Natural killer cell treated with Interleukin-12 subunit alpha and Interleukin-12 subunit beta and Interleukin-15 and Interleukin-18, amount 100 ng/mL, for 72 hours (primary cell): ENCODE results near the gene ADAM10. TPM values are rescaled to one million over a fixed set of nuclear protein-coding genes. Genes with fewer than 3 reads are reported as not detected.
A peak's percentile ranks its signal among the peaks of the same experiment; 100 is the strongest.
"Not testable (repeated sequence)": the region's sequence is repeated elsewhere in the genome, so short reads cannot be mapped to it uniquely, and the experiment has no call there.

Experiments used
- ATAC-seq, 2 donors: fragments of 150-1000 bp; cut with Tn5 transposase in 1 of 2; sonication (Bioruptor Pico), chemical (Tn5 transposase) in 1 of 2; 2 replicates each; pipeline ENCODE4 v1.10.0; 2021
- DNase-seq: peaks from one replicate; pipeline ENCODE4 v3.0.0; 2022; ENCODE audit warnings: low spot score
- H3K27ac Mint-ChIP-seq, 2 donors: 1 replicate in 1 of 2; 2 replicates in 1 of 2; pipeline ENCODE4 v1.8.0; 2022; ENCODE audit warnings: mixed read lengths in 2 of 2, mild to moderate bottlenecking in 1 of 2, moderate library complexity in 1 of 2
- H3K27me3 Mint-ChIP-seq, 2 donors: 1 replicate in 1 of 2; 2 replicates in 1 of 2; pipeline ENCODE4 v1.8.0; 2022; ENCODE audit warnings: mixed read lengths in 2 of 2
- H3K36me3 Mint-ChIP-seq: one replicate; pipeline ENCODE4 v1.8.0; 2022; ENCODE audit warnings: mixed read lengths
- H3K4me1 Mint-ChIP-seq, 2 donors: 1 replicate in 1 of 2; 2 replicates in 1 of 2; pipeline ENCODE4 v1.8.0; 2022; ENCODE audit warnings: low read depth in 2 of 2, mixed read lengths in 2 of 2, mild to moderate bottlenecking in 1 of 2
- H3K4me3 Mint-ChIP-seq: one replicate; pipeline ENCODE4 v1.8.0; 2022; ENCODE audit warnings: mixed read lengths
- H3K9me3 Mint-ChIP-seq: 2 replicates; pipeline ENCODE4 v1.8.0; 2022; ENCODE audit warnings: mixed read lengths
- total RNA-seq, 2 donors: library from RNA; stranded (reverse); gene quantifications; one replicate each; pipeline ENCODE4 v1.2.3, GENCODE V29; 2022

The ADAM10 gene
- total RNA-seq, 2 donors from 2014 or later: 89.9 to 122 TPM

- Mint-ChIP-seq H3K36me3 (peaks cover 26% of the 10 kb centered on the region), H3K4me3 (no peak overlapping the region), H3K27ac (peak overlapping the region; percentile 93 to 98), H3K9me3 (peaks cover 3% of the 10 kb centered on the region), H3K27me3 (no peaks in the 10 kb centered on the region), H3K4me1 (peaks cover 53 to 66% of the 10 kb centered on the region in 2 donors)
- no peak for ATAC-seq
- no peak for DNase-seq
Observed at GRCh38 chr15:58626378-58626777, 123.1 kb downstream of the ADAM10 start.

GRCh38 chr15:58622877-58623276, 126.6 kb downstream of the ADAM10 start:
- H3K27ac Mint-ChIP-seq: peak overlapping the region; percentile 27 to 74
- H3K9me3 Mint-ChIP-seq: peaks cover 6% of the 10 kb centered on the region
- DNase-seq: no peak
- no peaks in the 10 kb centered on the region for H3K27me3 Mint-ChIP-seq
- ATAC-seq: no peak
- peaks cover 39% of the 10 kb centered on the region for H3K36me3 Mint-ChIP-seq
- peaks cover 48 to 57% of the 10 kb centered on the region in 2 donors for H3K4me1 Mint-ChIP-seq
- no peak overlapping the region for H3K4me3 Mint-ChIP-seq

GRCh38 chr15:58620268-58620667, 129.2 kb downstream of the ADAM10 start:
- H3K9me3 Mint-ChIP-seq: not testable (repeated sequence)

GRCh38 chr15:58616171-58616570, 133.3 kb downstream of the ADAM10 start:
- Mint-ChIP-seq H3K9me3 (peaks cover 3% of the 10 kb centered on the region), H3K4me1 (peaks cover 43 to 63% of the 10 kb centered on the region in 2 donors), H3K27me3 (no peaks in the 10 kb centered on the region), H3K36me3 (peaks cover 49% of the 10 kb centered on the region), H3K4me3 (no peak overlapping the region), H3K27ac (no peak overlapping the region)
- DNase-seq (no peak), ATAC-seq (no peak)

More at GRCh38 chr15:58620268-58620667, 129.2 kb downstream of the ADAM10 start:
- H3K27ac Mint-ChIP-seq, ATAC-seq, DNase-seq, H3K27me3 Mint-ChIP-seq, H3K4me3 Mint-ChIP-seq: not testable (repeated sequence)
- Mint-ChIP-seq H3K4me1 (peaks cover 45 to 53% of the 10 kb centered on the region in 2 donors), H3K36me3 (peaks cover 35% of the 10 kb centered on the region)

GRCh38 chr15:58611731-58612676, 137.5 kb downstream of the ADAM10 start:
- Mint-ChIP-seq H3K27me3 (no peaks in the 10 kb centered on the region), H3K9me3 (no peaks in the 10 kb centered on the region), H3K4me1 (peaks cover 54 to 68% of the 10 kb centered on the region in 2 donors), H3K36me3 (peaks cover 53% of the 10 kb centered on the region), H3K4me3 (no peak overlapping the region), H3K27ac (peak overlapping the region in 1 of 2 donors; percentile 70)
- ATAC-seq: peak in 1 of 2 donors; percentile 53
- DNase-seq: no peak

- DNase-seq (no peak), ATAC-seq (no peak)
- Mint-ChIP-seq H3K36me3 (peaks cover 33% of the 10 kb centered on the region), H3K4me1 (peaks cover 41 to 51% of the 10 kb centered on the region in 2 donors), H3K4me3 (no peak overlapping the region), H3K9me3 (no peaks in the 10 kb centered on the region), H3K27ac (peak overlapping the region in 1 of 2 donors; percentile 84), H3K27me3 (no peaks in the 10 kb centered on the region)
Observed at GRCh38 chr15:58608711-58609110, 140.8 kb downstream of the ADAM10 start.

- peaks cover 33% of the 10 kb centered on the region for H3K36me3 Mint-ChIP-seq
- no peak for DNase-seq
- no peaks in the 10 kb centered on the region for H3K27me3 Mint-ChIP-seq
- no peaks in the 10 kb centered on the region for H3K9me3 Mint-ChIP-seq
- peak overlapping the region; percentile 54 to 84 for H3K27ac Mint-ChIP-seq
- peaks cover 41 to 46% of the 10 kb centered on the region in 2 donors for H3K4me1 Mint-ChIP-seq
- H3K4me3 Mint-ChIP-seq: peak overlapping the region; percentile 66
- ATAC-seq: peak; percentile 44 to 60
Observed at GRCh38 chr15:58608129-58608590, 141.3 kb downstream of the ADAM10 start.

GRCh38 chr15:58606577-58607080, 142.9 kb downstream of the ADAM10 start:
- H3K4me3 Mint-ChIP-seq: no peak overlapping the region
- ATAC-seq (no peak), DNase-seq (no peak)
- peaks cover 37% of the 10 kb centered on the region for H3K36me3 Mint-ChIP-seq
- H3K4me1 Mint-ChIP-seq: peaks cover 32% of the 10 kb centered on the region in 2 donors
- no peak overlapping the region for H3K27ac Mint-ChIP-seq
- no peaks in the 10 kb centered on the region for H3K27me3 Mint-ChIP-seq
- no peaks in the 10 kb centered on the region for H3K9me3 Mint-ChIP-seq

GRCh38 chr15:58605931-58606530, 143.5 kb downstream of the ADAM10 start:
- DNase-seq (no peak), ATAC-seq (no peak)
- no peak overlapping the region for H3K4me3 Mint-ChIP-seq
- H3K27ac Mint-ChIP-seq: no peak overlapping the region
- H3K36me3 Mint-ChIP-seq: peaks cover 35% of the 10 kb centered on the region
- no peaks in the 10 kb centered on the region for H3K27me3 Mint-ChIP-seq
- peaks cover 28 to 31% of the 10 kb centered on the region in 2 donors for H3K4me1 Mint-ChIP-seq
- no peaks in the 10 kb centered on the region for H3K9me3 Mint-ChIP-seq

- H3K36me3 Mint-ChIP-seq: peaks cover 22% of the 10 kb centered on the region
- DNase-seq (no peak), ATAC-seq (no peak)
- no peak overlapping the region for H3K27ac Mint-ChIP-seq
- H3K4me3 Mint-ChIP-seq: no peak overlapping the region
- no peaks in the 10 kb centered on the region for H3K9me3 Mint-ChIP-seq
- no peaks in the 10 kb centered on the region for H3K27me3 Mint-ChIP-seq
- peaks cover 25 to 28% of the 10 kb centered on the region in 2 donors for H3K4me1 Mint-ChIP-seq
Observed at GRCh38 chr15:58604455-58604923, 145.0 kb downstream of the ADAM10 start.

- DNase-seq, H3K27me3 Mint-ChIP-seq, H3K4me3 Mint-ChIP-seq, ATAC-seq, H3K9me3 Mint-ChIP-seq, H3K27ac Mint-ChIP-seq: not testable (repeated sequence)
- Mint-ChIP-seq H3K4me1 (peaks cover 25 to 27% of the 10 kb centered on the region in 2 donors), H3K36me3 (peaks cover 19% of the 10 kb centered on the region)
Observed at GRCh38 chr15:58603927-58604326, 145.6 kb downstream of the ADAM10 start.

- ATAC-seq: no peak
- H3K4me3 Mint-ChIP-seq: no peak overlapping the region
- no peaks in the 10 kb centered on the region for H3K9me3 Mint-ChIP-seq
Observed at GRCh38 chr15:58602823-58603222, 146.7 kb downstream of the ADAM10 start.

GRCh38 chr15:58598829-58599210, 150.7 kb downstream of the ADAM10 start:
- Mint-ChIP-seq H3K4me1 (peaks cover 10 to 19% of the 10 kb centered on the region in 2 donors), H3K27me3 (no peaks in the 10 kb centered on the region), H3K36me3 (peaks cover 18% of the 10 kb centered on the region), H3K27ac (peak overlapping the region; percentile 49 to 79), H3K9me3 (no peaks in the 10 kb centered on the region), H3K4me3 (no peak overlapping the region)
- ATAC-seq (no peak), DNase-seq (no peak)

More at GRCh38 chr15:58602823-58603222, 146.7 kb downstream of the ADAM10 start:
- H3K4me1 Mint-ChIP-seq: peaks cover 27 to 28% of the 10 kb centered on the region in 2 donors
- DNase-seq: no peak
- peaks cover 23% of the 10 kb centered on the region for H3K36me3 Mint-ChIP-seq
- no peak overlapping the region for H3K27ac Mint-ChIP-seq
- H3K27me3 Mint-ChIP-seq: no peaks in the 10 kb centered on the region
